HCT116 (cell line): ENCODE results near the gene CNGA3. TPM values are rescaled to one million over a fixed set of nuclear protein-coding genes. Genes with fewer than 3 reads are reported as not detected.

Source experiments
- ATAC-seq: fragments of 200-7000 bp; cut with Tn5 transposase; 2 replicates; pipeline ENCODE4 v1.9.1; 2020; ENCODE audit warnings: mild to moderate bottlenecking, moderate library complexity
- BruUV-seq: library from RNA; stranded (reverse); fragments of 400-500 nt; replicated peaks from 2 replicates; lab custom pipeline; 2021; lab: Mats Ljungman, UMichigan
- CTCF ChIA-PET: fragments of 300-600 bp; sonication (Branson Sonifier 250); formaldehyde crosslinking; loops from one replicate; lab custom pipeline; 2021; ENCODE audit warnings: antibody characterized with exemption; lab: Charles Lee
- POLR2A ChIA-PET: fragments of 300-600, 350-600 bp; sonication (Branson Sonifier 250); formaldehyde crosslinking; loops from one replicate; lab custom pipeline; 2021; ENCODE audit warnings: antibody characterized with exemption; lab: Charles Lee
- RAD21 ChIA-PET, 2 experiments: fragments of 300-600 bp; sonication (Branson Sonifier 250); formaldehyde crosslinking; loops; one replicate each; lab custom pipeline; 2023; ENCODE audit warnings: low total read pairs in 2 of 2; ENCODE audit not compliant: uncharacterized antibody in 2 of 2, unreplicated experiment in 2 of 2, low non-redundant PET in 1 of 2; lab: Charles Lee
- DNase-seq: peaks from one replicate; pipeline ENCODE4 v3.0.0-alpha.2; 2010; ENCODE audit warnings: low read depth, low spot score
- H2AFZ ChIP-seq: fragments of 200-600 bp; shearing (Covaris generic), sonication (generic); 2 replicates; pipeline ENCODE4 v1.6.1; 2017; ENCODE audit warnings: low read depth, mixed run types, mixed read lengths, antibody characterized with exemption, low read length; ENCODE audit not compliant: poor library complexity, severe bottlenecking
- H3K27ac ChIP-seq: 2 replicates; pipeline ENCODE4 v1.5.1; 2012; ENCODE audit warnings: low read depth, low read length
- H3K27me3 ChIP-seq: fragments of 200-600 bp; sonication (generic); 2 replicates; pipeline ENCODE4 v1.6.1; 2016; ENCODE audit warnings: mixed run types, low read length, mixed read lengths; ENCODE audit not compliant: insufficient read depth
- H3K36me3 ChIP-seq, 2 experiments: fragments of 200-500 bp in 1 of 2; fragments of 200-600 bp in 1 of 2; sonication (Bioruptor generic) in 1 of 2; sonication (generic) in 1 of 2; 2 replicates each; pipeline versions ENCODE4 v1.5.1 to v1.6.1; 2014 to 2016; ENCODE audit warnings: low read length in 2 of 2, inconsistent platforms in 1 of 2, mixed read lengths in 1 of 2, mixed run types in 1 of 2; ENCODE audit not compliant: insufficient read depth in 2 of 2, control insufficient read depth in 1 of 2
- H3K4me1 ChIP-seq, 2 experiments: fragments of 200-600 bp in 1 of 2; sonication (generic) in 1 of 2; 2 replicates each; pipeline versions ENCODE4 v1.5.1 to v1.6.1; 2012 to 2017; ENCODE audit warnings: low read length in 2 of 2, inconsistent platforms in 1 of 2, mild to moderate bottlenecking in 1 of 2, mixed read lengths in 1 of 2, mixed run types in 1 of 2, moderate library complexity in 1 of 2; ENCODE audit not compliant: insufficient read depth in 2 of 2, control insufficient read depth in 1 of 2
- H3K4me2 ChIP-seq: fragments of 200-600 bp; sonication (generic); 2 replicates; pipeline ENCODE4 v1.6.1; 2017; ENCODE audit warnings: mixed run types, low read length, mixed read lengths
- H3K4me3 ChIP-seq, 2 experiments: fragments of 200-600 bp in 1 of 2; sonication (generic) in 1 of 2; replicated peaks in 1 of 2; 2 replicates each; pipeline ENCODE4 v1.5.1; 2011 to 2016; ENCODE audit warnings: low read length in 2 of 2, control low read depth in 1 of 2, low read depth in 1 of 2, mild to moderate bottlenecking in 1 of 2, mixed read lengths in 1 of 2, mixed run types in 1 of 2
- H3K79me2 ChIP-seq: fragments of 200-600 bp; sonication (generic); 2 replicates; pipeline ENCODE4 v1.6.1; 2017; ENCODE audit warnings: mild to moderate bottlenecking, mixed run types, low read length, moderate library complexity, mixed read lengths; ENCODE audit not compliant: insufficient read depth
- H3K9ac ChIP-seq: fragments of 200-600 bp; sonication (generic); 2 replicates; pipeline ENCODE4 v1.6.1; 2016; ENCODE audit warnings: low read length, mixed read lengths
- H3K9me2 ChIP-seq: fragments of 200-600 bp; sonication (generic), shearing (Covaris generic); 2 replicates; pipeline ENCODE4 v1.6.1; 2017; ENCODE audit warnings: mixed run types, mild to moderate bottlenecking, moderate library complexity; ENCODE audit not compliant: insufficient read depth
- H3K9me3 ChIP-seq, 2 experiments: fragments of 200-500 bp in 1 of 2; fragments of 200-600 bp in 1 of 2; sonication (Bioruptor generic) in 1 of 2; sonication (generic) in 1 of 2; 2 replicates each; pipeline ENCODE4 v1.6.1; 2014 to 2017; ENCODE audit warnings: low read length in 2 of 2, mixed read lengths in 2 of 2, inconsistent platforms in 1 of 2, low read depth in 1 of 2, mild to moderate bottlenecking in 1 of 2, mixed run types in 1 of 2, moderate library complexity in 1 of 2; ENCODE audit not compliant: control insufficient read depth in 1 of 2, insufficient read depth in 1 of 2
- H4K20me1 ChIP-seq: fragments of 200-600 bp; sonication (generic), shearing (Covaris generic); 2 replicates; pipeline ENCODE4 v1.6.1; 2017; ENCODE audit warnings: mixed run types, mild to moderate bottlenecking, moderate library complexity; ENCODE audit not compliant: insufficient read depth
- JUND ChIP-seq: IDR thresholded peaks from 2 replicates; pipeline ENCODE4 v1.6.1; 2012
- POLR2A ChIP-seq: IDR thresholded peaks from 2 replicates; pipeline ENCODE4 v1.7.0; 2011; ENCODE audit warnings: borderline replicate concordance; ENCODE audit not compliant: insufficient read depth, insufficient read length; ENCODE audit errors: extremely low read depth
- POLR2AphosphoS5 ChIP-seq: IDR thresholded peaks from 2 replicates; pipeline ENCODE4 v1.6.1; 2011; ENCODE audit warnings: mild to moderate bottlenecking, low read depth, low read length, moderate library complexity
- ZFX ChIP-seq: fragments of 450-650 bp; IDR thresholded peaks from 2 replicates; pipeline ENCODE4 v1.6.1; 2017
- intact Hi-C: fragments of 100-400 bp; cut with micrococcal nuclease; formaldehyde crosslinking; loops from 2 replicates; pipeline ENCODE4 v1.10.0; 2022
- total RNA-seq: library from RNA; stranded (reverse); gene quantifications from one replicate; pipeline ENCODE4 v1.2.1, GENCODE V29; 2021; ENCODE audit not compliant: unreplicated experiment
- TF ChIP-seq, protein P1 (sequence below): IDR thresholded peaks from 2 replicates; pipeline ENCODE4 v1.6.1; 2011; ENCODE audit warnings: mild to moderate bottlenecking, low read length, moderate library complexity; ENCODE audit not compliant: insufficient replicate concordance; ENCODE audit errors: extremely low read depth

CNGA3 gene
- total RNA-seq, 1 experiment from 2014 or later, result not detected

DNA sequence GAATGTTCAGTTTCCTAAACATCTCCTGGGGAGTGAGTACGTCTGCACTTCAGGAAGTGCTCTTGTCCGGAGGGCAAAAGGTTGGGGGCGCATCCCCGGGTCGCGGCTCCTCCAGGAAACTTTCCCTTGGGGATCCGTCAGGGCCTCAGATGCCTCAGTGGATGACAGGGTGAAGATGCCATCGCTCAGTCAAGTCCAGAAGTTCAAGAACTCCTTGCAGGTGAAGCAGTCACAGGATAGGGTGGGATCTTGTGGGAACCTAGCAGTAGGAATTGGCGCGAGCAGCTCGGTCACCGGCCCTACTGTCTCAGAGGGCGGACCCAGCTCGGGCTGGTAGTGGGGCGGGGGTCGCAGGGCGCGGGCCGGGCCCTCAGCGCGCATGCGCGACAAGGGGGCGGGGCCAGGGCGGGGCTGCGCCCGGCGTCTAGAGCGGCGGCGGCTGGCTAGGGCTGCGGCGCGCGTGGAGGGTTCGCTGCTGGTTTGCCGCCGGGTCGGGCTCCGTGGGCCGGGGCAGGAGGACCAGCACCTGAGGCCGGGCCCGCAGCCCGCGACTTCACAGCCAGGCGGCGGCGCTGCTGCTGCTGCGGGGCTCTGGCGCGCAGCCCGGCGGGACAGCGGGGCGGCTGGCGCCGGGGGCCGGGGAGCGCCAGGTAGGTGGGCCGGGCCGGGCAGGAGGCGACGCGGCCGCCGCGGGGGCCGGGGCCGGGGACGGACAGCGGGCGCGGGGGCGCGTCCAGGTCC lies 98.3 kb downstream of the CNGA3 start, which contains the start of gene INPP4A:
INPP4A (plus strand) TSS at position 423 of the 741 bp plus-strand sequence. CDS start 75,191 bp downstream, outside the sequence.
- no peaks in the 10 kb centered on the region for H3K36me3 ChIP-seq
- no TSS peak for BruUV-seq
- peaks cover 5 to 17% of the 10 kb centered on the region in 2 experiments; a peak in 3 of 4 replicates for H3K4me1 ChIP-seq
- H3K9ac ChIP-seq, result peak within 1 kb of the TSS; percentile 67
- DNase-seq, result peak; percentile 21
- peaks cover 39% of the 10 kb centered on the region for H3K79me2 ChIP-seq
- ChIA-PET RAD21 (interaction anchor here in 1 of 2 experiments (0.6 kb wide), 1 partner anchor 544 kb away, joined by 4 read pairs; no protein-coding TSS in a partner anchor), CTCF (no interaction called here), POLR2A (no interaction called here)
- intact Hi-C loops, result no loop called here
- H3K9me2 ChIP-seq, result no peaks in the 10 kb centered on the region
- H3K4me2 ChIP-seq, result peak within 1 kb of the TSS; percentile 88
- no peaks in the 10 kb centered on the region for H4K20me1 ChIP-seq
- peak within 1 kb of the TSS; percentile 63 for H2AFZ ChIP-seq
- no peaks in the 10 kb centered on the region for H3K9me3 ChIP-seq
- H3K27me3 ChIP-seq, result no peaks in the 10 kb centered on the region
- H3K27ac ChIP-seq, result peak within 1 kb of the TSS; percentile 51
- TF ChIP-seq POLR2A (peak; percentile 72), POLR2AphosphoS5 (peak; percentile 86), JUND (no peak), ZFX (peak; percentile 78)
- TF ChIP-seq, protein P1, sequence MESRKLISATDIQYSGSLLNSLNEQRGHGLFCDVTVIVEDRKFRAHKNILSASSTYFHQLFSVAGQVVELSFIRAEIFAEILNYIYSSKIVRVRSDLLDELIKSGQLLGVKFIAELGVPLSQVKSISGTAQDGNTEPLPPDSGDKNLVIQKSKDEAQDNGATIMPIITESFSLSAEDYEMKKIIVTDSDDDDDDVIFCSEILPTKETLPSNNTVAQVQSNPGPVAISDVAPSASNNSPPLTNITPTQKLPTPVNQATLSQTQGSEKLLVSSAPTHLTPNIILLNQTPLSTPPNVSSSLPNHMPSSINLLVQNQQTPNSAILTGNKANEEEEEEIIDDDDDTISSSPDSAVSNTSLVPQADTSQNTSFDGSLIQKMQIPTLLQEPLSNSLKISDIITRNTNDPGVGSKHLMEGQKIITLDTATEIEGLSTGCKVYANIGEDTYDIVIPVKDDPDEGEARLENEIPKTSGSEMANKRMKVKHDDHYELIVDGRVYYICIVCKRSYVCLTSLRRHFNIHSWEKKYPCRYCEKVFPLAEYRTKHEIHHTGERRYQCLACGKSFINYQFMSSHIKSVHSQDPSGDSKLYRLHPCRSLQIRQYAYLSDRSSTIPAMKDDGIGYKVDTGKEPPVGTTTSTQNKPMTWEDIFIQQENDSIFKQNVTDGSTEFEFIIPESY, result no peak
- H3K4me3 ChIP-seq, result peak within 1 kb of the TSS; percentile 69 to 71
- peak; percentile 91 for ATAC-seq
